ENCODE measurements around the gene ABHD12B. TPM values are rescaled to one million over a fixed set of nuclear protein-coding genes. Genes with fewer than 3 reads are reported as not detected.

Gene ABHD12B
- total and polyA plus RNA-seq, 9 of the 15 experiments (the other 6 are each of a cell fraction or from before 2014, with no cell fraction given): not detected

DNA sequence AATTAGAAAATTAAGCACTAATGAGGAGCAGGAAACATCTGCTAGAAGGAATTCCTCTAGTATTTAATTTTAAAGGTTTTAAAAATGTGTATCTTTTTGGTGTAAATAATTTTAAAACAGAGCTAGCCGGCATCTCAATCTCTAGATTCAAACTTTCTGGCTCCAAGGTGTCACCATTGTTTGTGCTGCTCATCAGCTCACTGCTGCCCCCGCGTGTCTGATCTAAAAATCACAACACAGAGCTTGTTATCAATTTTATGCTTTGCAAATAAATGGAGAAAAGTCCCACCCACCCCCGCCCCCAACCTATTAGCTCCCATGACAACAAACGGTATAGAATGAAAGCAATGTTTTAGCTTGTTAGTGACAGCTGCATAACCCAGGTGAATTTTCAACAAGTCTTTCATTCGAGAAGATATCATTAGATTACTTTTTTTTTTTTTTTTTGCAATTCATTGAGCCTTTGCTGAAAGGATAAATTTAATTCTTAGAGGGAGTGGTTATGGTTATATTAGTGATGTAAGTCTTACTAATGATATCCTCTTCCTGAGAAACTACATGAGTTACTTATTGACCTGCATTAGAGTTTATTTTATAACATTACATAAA lies 11.3 kb upstream of the ABHD12B start:
- H4K20me1 ChIP-seq (replicated peaks; ENCODE audit: control insufficient read depth, insufficient read depth, low read length): no peaks in the 10 kb centered on the region
- FAIRE-seq (peak; percentile 85), ATAC-seq (peak; percentile 76), DNase-seq (ENCODE audit: extremely low read depth in 1 of 4, low spot score in 3 of 4) (peak; percentile 54 to 75 (median 68))
- intact Hi-C loops (cut with micrococcal nuclease) (loop anchor here (2.0 to 10.0 kb wide), 3 partner anchors 83 to 256 kb away; no protein-coding TSS in a partner anchor), in situ Hi-C loops (cut with MboI) (no loop called here)
- H3K9me3 ChIP-seq (replicated peaks; ENCODE audit: control insufficient read depth, insufficient read depth, low read depth, low read length): no peaks in the 10 kb centered on the region
- peak; percentile 8; the same call in 1 of the 2 replicates for TF ChIP-seq RFX1 (IDR thresholded peaks at IDR 0.05)
- TF ChIP-seq U2AF1 (optimal IDR thresholded peaks at IDR 0.05; ENCODE audit: low read depth, low read length): no peak
- TF ChIP-seq, protein P1, sequence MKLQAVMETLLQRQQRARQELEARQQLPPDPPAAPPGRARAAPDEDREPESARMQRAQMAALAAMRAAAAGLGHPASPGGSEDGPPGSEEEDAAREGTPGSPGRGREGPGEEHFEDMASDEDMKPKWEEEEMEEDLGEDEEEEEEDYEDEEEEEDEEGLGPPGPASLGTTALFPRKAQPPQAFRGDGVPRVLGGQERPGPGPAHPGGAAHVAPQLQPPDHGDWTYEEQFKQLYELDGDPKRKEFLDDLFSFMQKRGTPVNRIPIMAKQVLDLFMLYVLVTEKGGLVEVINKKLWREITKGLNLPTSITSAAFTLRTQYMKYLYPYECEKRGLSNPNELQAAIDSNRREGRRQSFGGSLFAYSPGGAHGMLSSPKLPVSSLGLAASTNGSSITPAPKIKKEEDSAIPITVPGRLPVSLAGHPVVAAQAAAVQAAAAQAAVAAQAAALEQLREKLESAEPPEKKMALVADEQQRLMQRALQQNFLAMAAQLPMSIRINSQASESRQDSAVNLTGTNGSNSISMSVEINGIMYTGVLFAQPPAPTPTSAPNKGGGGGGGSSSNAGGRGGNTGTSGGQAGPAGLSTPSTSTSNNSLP (IDR thresholded peaks at IDR 0.05; ENCODE audit: borderline replicate concordance, low read depth, low read length): peak; percentile 92; the same call in 1 of the 2 replicates
- TF ChIP-seq YY1 (IDR thresholded peaks at IDR 0.05; ENCODE audit: borderline replicate concordance in 1 of 3, control insufficient read depth in 1 of 3, extremely low read depth in 1 of 3, insufficient read depth in 3 of 3, insufficient read length in 1 of 3, insufficient replicate concordance in 2 of 3, low read depth in 1 of 3, low read length in 2 of 3): peak in 1 of 3 experiments; percentile 18
- TF ChIP-seq, protein P2, sequence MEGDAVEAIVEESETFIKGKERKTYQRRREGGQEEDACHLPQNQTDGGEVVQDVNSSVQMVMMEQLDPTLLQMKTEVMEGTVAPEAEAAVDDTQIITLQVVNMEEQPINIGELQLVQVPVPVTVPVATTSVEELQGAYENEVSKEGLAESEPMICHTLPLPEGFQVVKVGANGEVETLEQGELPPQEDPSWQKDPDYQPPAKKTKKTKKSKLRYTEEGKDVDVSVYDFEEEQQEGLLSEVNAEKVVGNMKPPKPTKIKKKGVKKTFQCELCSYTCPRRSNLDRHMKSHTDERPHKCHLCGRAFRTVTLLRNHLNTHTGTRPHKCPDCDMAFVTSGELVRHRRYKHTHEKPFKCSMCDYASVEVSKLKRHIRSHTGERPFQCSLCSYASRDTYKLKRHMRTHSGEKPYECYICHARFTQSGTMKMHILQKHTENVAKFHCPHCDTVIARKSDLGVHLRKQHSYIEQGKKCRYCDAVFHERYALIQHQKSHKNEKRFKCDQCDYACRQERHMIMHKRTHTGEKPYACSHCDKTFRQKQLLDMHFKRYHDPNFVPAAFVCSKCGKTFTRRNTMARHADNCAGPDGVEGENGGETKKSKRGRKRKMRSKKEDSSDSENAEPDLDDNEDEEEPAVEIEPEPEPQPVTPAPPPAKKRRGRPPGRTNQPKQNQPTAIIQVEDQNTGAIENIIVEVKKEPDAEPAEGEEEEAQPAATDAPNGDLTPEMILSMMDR (IDR thresholded peaks at IDR 0.05 in 2 of 3, conservative IDR thresholded peaks at IDR 0.05 in 1 of 3; ENCODE audit: insufficient read depth in 2 of 3, low read depth in 1 of 3, low read length in 3 of 3): peak; percentile 53 to 63 (median 60)
- TF ChIP-seq RAD21 (CRISPR knock-in tag; conservative IDR thresholded peaks at IDR 0.05 in 1 of 2, IDR thresholded peaks at IDR 0.05 in 1 of 2): peak; percentile 50 to 51
- no peaks in the 10 kb centered on the region for H3K79me2 ChIP-seq (ENCODE audit: control insufficient read depth, insufficient read depth, low read length)
- H3K4me3 ChIP-seq: no peak overlapping the region
- no peaks in the 10 kb centered on the region for H3K36me3 ChIP-seq (ENCODE audit: control insufficient read depth, insufficient read depth, low read length)
- ChIA-PET POLR2A (interaction anchor here (0.5 kb wide), 1 partner anchor 920 kb away, joined by 4 read pairs; no protein-coding TSS in a partner anchor), CTCF (ENCODE audit: low intra/inter-chr PET ratio) (no interaction called here)
- WGBS (ENCODE audit: insufficient coverage, low coverage, missing lambda C conversion rate): 0% methylated on average over 5 of the region's 6 CpGs
- no peak overlapping the region for H3K27ac ChIP-seq (ENCODE audit: extremely low read depth, low read depth, low read length)
- no peak overlapping the region for H3K9ac ChIP-seq (ENCODE audit: insufficient read depth in 1 of 2, low read depth in 2 of 2, low read length in 2 of 2)
- no peaks in the 10 kb centered on the region; a peak in 1 of 5 replicates for H3K4me1 ChIP-seq (replicated peaks in 1 of 2; ENCODE audit: control insufficient read depth in 2 of 2, insufficient read depth in 2 of 2, low read length in 2 of 2)
- H3K27me3 ChIP-seq (ENCODE audit: control insufficient read depth in 2 of 2, insufficient read depth in 2 of 2, low read length in 2 of 2): peaks cover under 1 to 7% of the 10 kb centered on the region in 2 experiments; a peak in 1 of 5 replicates
- peak overlapping the region; percentile 49; the same call in 1 of the 2 replicates for H3K4me2 ChIP-seq (ENCODE audit: insufficient read depth, low read length)
- BruUV-seq (replicated peaks): no TSS peak
- H3K9me1 ChIP-seq (ENCODE audit: control insufficient read depth, insufficient read depth, low read length): no peaks in the 10 kb centered on the region
- H2AFZ ChIP-seq (ENCODE audit: low read depth, low read length): peak overlapping the region; percentile 62; the same call in 1 of the 2 replicates
